Activated CD8-positive, alpha-beta T cell treated with anti-CD3 and anti-CD28 coated beads for 36 hours (primary cell): Measurements from ENCODE around the gene FMNL2. TPM values are rescaled to one million over a fixed set of nuclear protein-coding genes. Genes with fewer than 3 reads are reported as not detected.

Source experiments
- ATAC-seq: fragments of 200-7000 bp; cut with Tn5 transposase; one replicate; pipeline ENCODE4 v1.10.0; 2021; ENCODE audit warnings: mild to moderate bottlenecking, moderate library complexity
- CTCF ChIA-PET: fragments of 350-600 bp; sonication (Branson Sonifier 250); formaldehyde crosslinking; loops from one replicate; lab custom pipeline; 2021; ENCODE audit warnings: antibody characterized with exemption; lab: Charles Lee
- POLR2A ChIA-PET: fragments of 350-600 bp; sonication (Branson Sonifier 250); formaldehyde crosslinking; loops from one replicate; lab custom pipeline; 2021; ENCODE audit warnings: antibody characterized with exemption; lab: Charles Lee
- DNase-seq: peaks from one replicate; pipeline ENCODE4 v3.0.0-alpha.2; 2020
- H3K27ac Mint-ChIP-seq: one replicate; pipeline ENCODE4 v1.8.0; 2021; ENCODE audit warnings: mild to moderate bottlenecking, mixed read lengths
- H3K27me3 Mint-ChIP-seq: one replicate; pipeline ENCODE4 v1.8.0; 2021; ENCODE audit warnings: mixed read lengths
- H3K36me3 Mint-ChIP-seq: one replicate; pipeline ENCODE4 v1.8.0; 2021; ENCODE audit warnings: low read depth, mixed read lengths
- H3K4me1 Mint-ChIP-seq: one replicate; pipeline ENCODE4 v1.8.0; 2021; ENCODE audit warnings: low read depth, mixed read lengths
- H3K4me3 Mint-ChIP-seq: one replicate; pipeline ENCODE4 v1.8.0; 2021; ENCODE audit warnings: mild to moderate bottlenecking, moderate library complexity, mixed read lengths
- H3K9me3 Mint-ChIP-seq: one replicate; pipeline ENCODE4 v1.8.0; 2021; ENCODE audit warnings: mixed read lengths
- intact Hi-C: fragments of 100-400 bp; cut with micrococcal nuclease; formaldehyde crosslinking; loops from one replicate; pipeline ENCODE4 v1.10.0; 2022
- total RNA-seq, 2 experiments: library from RNA; stranded (reverse); gene quantifications; one replicate each; pipeline ENCODE4 v1.2.3, GENCODE V29; 2021
- TF ChIP-seq, protein P1 (sequence below): fragments of 200-600 bp; IDR thresholded peaks from one replicate; pipeline ENCODE4 v1.8.0; 2022; ENCODE audit warnings: antibody characterized with exemption, mild to moderate bottlenecking

Gene FMNL2
- total RNA-seq, 2 experiments from 2014 or later, result 1.1 TPM

DNA sequence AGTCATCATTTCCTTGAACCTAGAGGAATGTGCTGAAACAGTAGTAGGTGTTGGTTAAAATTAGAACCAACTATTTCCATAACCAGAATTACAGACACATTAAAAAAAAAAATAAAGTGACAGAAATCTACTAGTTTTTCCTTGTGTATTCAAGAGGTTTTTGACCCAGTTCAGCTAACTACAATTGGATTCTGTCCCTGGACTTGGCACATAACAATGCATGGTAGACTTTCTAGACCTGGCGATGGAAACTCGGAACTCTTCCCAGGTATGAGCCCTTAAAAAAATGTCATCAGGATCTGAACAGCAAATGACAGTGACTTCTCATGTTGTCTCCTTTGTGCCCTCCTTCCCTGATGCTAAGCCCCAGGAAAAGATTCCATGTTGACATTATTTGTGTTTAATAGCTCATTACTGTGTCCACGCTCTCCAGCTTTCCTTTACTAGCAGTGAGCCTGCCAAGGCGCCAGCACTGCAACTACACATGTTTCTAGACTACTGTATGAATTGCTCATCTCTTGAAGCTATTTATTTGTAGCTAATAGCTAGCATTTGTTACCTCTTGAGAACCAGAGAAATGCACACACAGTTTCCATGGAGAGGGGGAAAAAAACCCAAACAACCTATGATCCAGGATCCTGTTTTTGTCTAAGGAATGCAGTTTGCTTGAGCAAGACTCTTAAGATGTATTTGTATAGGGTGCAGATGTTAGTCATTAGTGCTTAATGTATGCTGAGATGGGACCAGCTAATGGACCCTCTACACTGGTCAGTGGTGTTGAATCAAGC lies 148.5 kb downstream of the FMNL2 start:
- CTCF ChIA-PET, result interaction anchor here (0.7 kb wide), 1 partner anchor 395 kb away, joined by 3 read pairs; no protein-coding TSS in a partner anchor
- no peaks in the 10 kb centered on the region for H3K36me3 Mint-ChIP-seq
- intact Hi-C loops, result no loop called here
- no peak overlapping the region for H3K27ac Mint-ChIP-seq
- ATAC-seq, result no peak
- no peak for DNase-seq
- H3K27me3 Mint-ChIP-seq, result peaks cover 1% of the 10 kb centered on the region
- TF ChIP-seq, protein P1, sequence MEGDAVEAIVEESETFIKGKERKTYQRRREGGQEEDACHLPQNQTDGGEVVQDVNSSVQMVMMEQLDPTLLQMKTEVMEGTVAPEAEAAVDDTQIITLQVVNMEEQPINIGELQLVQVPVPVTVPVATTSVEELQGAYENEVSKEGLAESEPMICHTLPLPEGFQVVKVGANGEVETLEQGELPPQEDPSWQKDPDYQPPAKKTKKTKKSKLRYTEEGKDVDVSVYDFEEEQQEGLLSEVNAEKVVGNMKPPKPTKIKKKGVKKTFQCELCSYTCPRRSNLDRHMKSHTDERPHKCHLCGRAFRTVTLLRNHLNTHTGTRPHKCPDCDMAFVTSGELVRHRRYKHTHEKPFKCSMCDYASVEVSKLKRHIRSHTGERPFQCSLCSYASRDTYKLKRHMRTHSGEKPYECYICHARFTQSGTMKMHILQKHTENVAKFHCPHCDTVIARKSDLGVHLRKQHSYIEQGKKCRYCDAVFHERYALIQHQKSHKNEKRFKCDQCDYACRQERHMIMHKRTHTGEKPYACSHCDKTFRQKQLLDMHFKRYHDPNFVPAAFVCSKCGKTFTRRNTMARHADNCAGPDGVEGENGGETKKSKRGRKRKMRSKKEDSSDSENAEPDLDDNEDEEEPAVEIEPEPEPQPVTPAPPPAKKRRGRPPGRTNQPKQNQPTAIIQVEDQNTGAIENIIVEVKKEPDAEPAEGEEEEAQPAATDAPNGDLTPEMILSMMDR, result no peak
- no peaks in the 10 kb centered on the region for H3K9me3 Mint-ChIP-seq
- no peaks in the 10 kb centered on the region for H3K4me1 Mint-ChIP-seq
- POLR2A ChIA-PET, result no interaction called here
- no peak overlapping the region for H3K4me3 Mint-ChIP-seq

DNA sequence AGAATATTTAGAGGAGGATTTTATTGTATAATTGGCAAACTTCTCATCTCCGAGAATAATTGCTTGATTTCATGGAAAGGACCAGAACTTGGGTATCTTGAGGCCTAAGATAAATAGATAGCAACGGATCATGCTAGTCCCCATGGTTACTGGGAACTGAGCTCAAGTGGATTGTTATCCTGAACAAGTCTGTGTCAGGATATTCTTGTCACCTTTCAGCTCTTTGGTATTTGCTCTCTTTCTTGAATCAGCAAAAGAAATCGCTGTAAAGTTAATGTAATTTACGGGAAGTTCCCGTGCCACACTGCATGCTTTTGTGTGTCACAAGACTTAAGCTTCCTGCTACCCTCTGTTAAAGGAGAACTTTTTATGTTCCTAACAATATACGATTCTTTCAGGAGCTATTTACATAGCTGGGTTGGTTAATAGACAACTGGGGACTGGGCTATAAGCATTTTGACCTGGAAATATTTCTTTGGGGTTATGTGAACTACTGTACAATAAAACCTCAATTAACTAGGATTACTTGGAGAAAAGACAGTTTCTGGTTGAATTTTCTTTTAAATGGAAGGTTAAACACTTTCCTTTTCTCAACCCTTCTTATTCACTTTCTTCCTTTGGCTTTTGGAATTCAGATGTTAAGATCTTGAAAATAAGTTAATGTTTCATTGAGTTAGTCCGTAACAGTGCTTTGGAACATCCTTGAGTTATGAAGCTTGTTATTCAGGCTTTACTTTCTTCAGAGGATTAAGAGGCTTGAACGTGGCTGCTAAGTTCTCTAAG lies 151.2 kb downstream of the FMNL2 start:
- intact Hi-C loops, result no loop called here

DNA sequence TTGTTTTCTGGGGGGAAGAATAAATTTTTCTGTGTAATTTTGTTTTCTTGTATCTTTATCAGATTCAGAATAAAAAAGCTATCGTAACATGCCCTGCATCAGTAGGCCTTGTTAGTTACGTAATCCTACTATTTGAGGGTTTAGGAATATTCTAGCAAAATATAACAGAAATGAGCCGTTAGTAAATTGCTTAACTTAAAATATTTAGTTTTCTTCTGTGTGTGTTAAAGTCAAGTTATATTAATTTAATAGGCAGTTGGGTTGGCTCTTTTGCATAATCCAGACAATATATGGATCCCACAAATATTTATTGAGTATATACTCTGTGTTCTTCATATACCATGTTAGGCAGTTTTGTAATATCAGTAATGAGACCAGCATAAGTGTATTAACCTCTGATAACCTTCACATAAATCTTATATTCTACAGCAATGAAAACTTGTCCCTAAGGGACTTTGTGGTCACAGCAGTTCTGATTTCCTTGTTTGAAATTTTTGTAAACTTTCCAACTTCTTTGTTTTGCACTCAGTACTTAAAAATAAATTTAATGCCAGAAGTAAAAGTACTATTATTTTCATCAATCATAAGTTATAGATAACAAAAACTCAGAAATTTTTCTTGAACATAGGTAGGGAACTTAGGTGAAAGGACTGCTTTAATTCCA lies 151.9 kb downstream of the FMNL2 start:
- Mint-ChIP-seq H3K27me3 (peaks cover 5% of the 10 kb centered on the region), H3K4me1 (no peaks in the 10 kb centered on the region), H3K36me3 (no peaks in the 10 kb centered on the region), H3K9me3 (no peaks in the 10 kb centered on the region), H3K4me3 (no peak overlapping the region), H3K27ac (no peak overlapping the region)
- no peak for ATAC-seq
- TF ChIP-seq, protein P1, result no peak
- intact Hi-C loops, result no loop called here
- ChIA-PET CTCF (no interaction called here), POLR2A (no interaction called here)
- DNase-seq, result no peak

More for the DNA sequence above, 151.2 kb downstream of the FMNL2 start:
- POLR2A ChIA-PET, result interaction anchor here (1.1 kb wide), 1 partner anchor 36 kb away, joined by 3 read pairs; no protein-coding TSS in a partner anchor
- TF ChIP-seq, protein P1, result no peak
- DNase-seq, result no peak
- no peaks in the 10 kb centered on the region for H3K9me3 Mint-ChIP-seq
- no peaks in the 10 kb centered on the region for H3K36me3 Mint-ChIP-seq
- H3K4me3 Mint-ChIP-seq, result no peak overlapping the region
- H3K27ac Mint-ChIP-seq, result no peak overlapping the region
- ATAC-seq, result no peak
- H3K27me3 Mint-ChIP-seq, result peaks cover 5% of the 10 kb centered on the region
- CTCF ChIA-PET, result no interaction called here
- no peaks in the 10 kb centered on the region for H3K4me1 Mint-ChIP-seq

DNA sequence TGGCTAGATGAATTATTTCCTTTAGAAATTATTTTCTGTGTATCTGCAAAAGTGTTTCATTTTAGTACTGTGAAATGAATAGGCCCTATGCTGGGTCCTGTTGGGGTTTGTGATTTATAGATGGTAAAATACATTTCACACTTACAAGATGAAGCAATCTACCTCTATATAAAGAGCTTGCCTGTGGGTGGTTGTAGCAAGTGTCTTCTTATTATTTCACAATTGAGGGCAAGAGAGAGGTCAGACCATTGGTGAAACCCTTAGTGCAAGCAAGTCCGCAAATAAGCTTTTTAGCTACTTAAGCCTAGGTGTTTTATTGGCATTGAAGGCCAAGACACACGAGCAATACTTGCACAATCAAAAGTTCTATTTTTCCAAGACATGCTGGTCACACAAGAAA lies 153.1 kb downstream of the FMNL2 start:
- CTCF ChIA-PET, result no interaction called here
- Mint-ChIP-seq H3K27ac (no peak overlapping the region), H3K36me3 (no peaks in the 10 kb centered on the region), H3K27me3 (peaks cover 9% of the 10 kb centered on the region), H3K9me3 (no peaks in the 10 kb centered on the region), H3K4me1 (no peaks in the 10 kb centered on the region), H3K4me3 (no peak overlapping the region)
- intact Hi-C loops, result no loop called here
- DNase-seq (no peak), ATAC-seq (no peak)
- POLR2A ChIA-PET, result no interaction called here
- TF ChIP-seq, protein P1, result no peak
